ENCODE measurements around the gene FEM1C. TPM values are rescaled to one million over a fixed set of nuclear protein-coding genes. Genes with fewer than 3 reads are reported as not detected.

The FEM1C gene
- total and polyA plus RNA-seq, 5 experiments from 2014 or later, result 1.8 to 16.4 (median 2.9) TPM

- H3K9me3 Mint-ChIP-seq, result peaks cover 0 to 14% (median 0%) of the 10 kb centered on the region in 9 donors
- H3K27me3 Mint-ChIP-seq, result peaks cover 0 to 11% (median 4%) of the 10 kb centered on the region in 5 donors
- H3K36me3 Mint-ChIP-seq, result peaks cover 0 to 10% (median 5%) of the 10 kb centered on the region in 3 donors
- POLR2A ChIA-PET, result no interaction called here
- ATAC-seq (no peak), DNase-seq (no peak)
- H3K4me1 Mint-ChIP-seq, result peaks cover 0 to 1% (median 0%) of the 10 kb centered on the region in 4 donors
- H3K27ac Mint-ChIP-seq, result no peak overlapping the region
- no peak overlapping the region for H3K4me3 Mint-ChIP-seq
Observed at GRCh38 chr5:115509547-115509946, 35.0 kb downstream of the FEM1C start.

GRCh38 chr5:115507681-115508080 lies 36.9 kb downstream of the FEM1C start:
- H3K4me1 Mint-ChIP-seq, result peaks cover 0 to 1% (median 0%) of the 10 kb centered on the region in 4 donors
- no peak for DNase-seq
- no peak overlapping the region for H3K27ac Mint-ChIP-seq
- POLR2A ChIA-PET, result no interaction called here
- peaks cover 5 to 21% (median 11%) of the 10 kb centered on the region in 5 donors for H3K27me3 Mint-ChIP-seq
- no peak overlapping the region for H3K4me3 Mint-ChIP-seq
- no peak for ATAC-seq
- peaks cover 0 to 10% (median 2%) of the 10 kb centered on the region in 9 donors for H3K9me3 Mint-ChIP-seq
- H3K36me3 Mint-ChIP-seq, result peaks cover 0 to 13% (median 10%) of the 10 kb centered on the region in 3 donors

GRCh38 chr5:115503420-115503819 lies 41.2 kb downstream of the FEM1C start:
- DNase-seq (no peak), ATAC-seq (no peak)
- H3K36me3 Mint-ChIP-seq, result peaks cover 0 to 12% (median 8%) of the 10 kb centered on the region in 3 donors
- peaks cover 0 to 5% (median 0%) of the 10 kb centered on the region in 9 donors for H3K9me3 Mint-ChIP-seq
- POLR2A ChIA-PET, result no interaction called here
- peaks cover 12 to 22% (median 19%) of the 10 kb centered on the region in 5 donors for H3K27me3 Mint-ChIP-seq
- no peak overlapping the region for H3K27ac Mint-ChIP-seq
- no peak overlapping the region for H3K4me3 Mint-ChIP-seq
- H3K4me1 Mint-ChIP-seq, result no peaks in the 10 kb centered on the region

GRCh38 chr5:115501464-115502210 lies 42.9 kb downstream of the FEM1C start:
- Mint-ChIP-seq H3K4me1 (no peaks in the 10 kb centered on the region), H3K36me3 (peaks cover 0 to 12% (median 8%) of the 10 kb centered on the region in 3 donors), H3K9me3 (peaks cover 0 to 5% (median 0%) of the 10 kb centered on the region in 9 donors), H3K27me3 (peaks cover 12 to 30% (median 25%) of the 10 kb centered on the region in 5 donors), H3K4me3 (no peak overlapping the region), H3K27ac (no peak overlapping the region)
- ATAC-seq (no peak), DNase-seq (no peak)
- POLR2A ChIA-PET, result no interaction called here

- no peak for DNase-seq
- H3K27me3 Mint-ChIP-seq, result peaks cover 12 to 35% (median 20%) of the 10 kb centered on the region in 5 donors
- H3K4me1 Mint-ChIP-seq, result no peaks in the 10 kb centered on the region
- peaks cover 0 to 12% (median 6%) of the 10 kb centered on the region in 3 donors for H3K36me3 Mint-ChIP-seq
- no peak overlapping the region for H3K4me3 Mint-ChIP-seq
- peaks cover 0 to 5% (median 0%) of the 10 kb centered on the region in 9 donors for H3K9me3 Mint-ChIP-seq
- no peak for ATAC-seq
- POLR2A ChIA-PET, result no interaction called here
- no peak overlapping the region for H3K27ac Mint-ChIP-seq
Observed at GRCh38 chr5:115500225-115500624, 44.4 kb downstream of the FEM1C start.

- Mint-ChIP-seq H3K27ac (no peak overlapping the region), H3K9me3 (peaks cover 0 to 3% (median 0%) of the 10 kb centered on the region in 9 donors), H3K36me3 (peaks cover 0 to 2% (median 0%) of the 10 kb centered on the region in 3 donors), H3K27me3 (peaks cover 7 to 56% (median 27%) of the 10 kb centered on the region in 5 donors), H3K4me3 (no peak overlapping the region), H3K4me1 (no peaks in the 10 kb centered on the region)
- POLR2A ChIA-PET, result no interaction called here
- DNase-seq (no peak), ATAC-seq (no peak)
Observed at GRCh38 chr5:115496936-115497576, 47.5 kb downstream of the FEM1C start.

- no peak for ATAC-seq
- POLR2A ChIA-PET, result no interaction called here
- Mint-ChIP-seq H3K4me3 (no peak overlapping the region), H3K27me3 (peaks cover 6 to 61% (median 32%) of the 10 kb centered on the region in 5 donors), H3K4me1 (no peaks in the 10 kb centered on the region), H3K36me3 (no peaks in the 10 kb centered on the region), H3K27ac (no peak overlapping the region), H3K9me3 (peaks cover 0 to 1% (median 0%) of the 10 kb centered on the region in 9 donors)
- no peak for DNase-seq
Observed at GRCh38 chr5:115494570-115495289, 49.8 kb downstream of the FEM1C start.

GRCh38 chr5:115490596-115490995 lies 54.0 kb downstream of the FEM1C start:
- POLR2A ChIA-PET, result no interaction called here
- Mint-ChIP-seq H3K4me1 (no peaks in the 10 kb centered on the region), H3K4me3 (no peak overlapping the region), H3K9me3 (no peaks in the 10 kb centered on the region), H3K36me3 (no peaks in the 10 kb centered on the region), H3K27ac (no peak overlapping the region), H3K27me3 (peaks cover 7 to 48% (median 25%) of the 10 kb centered on the region in 5 donors)
- no peak for ATAC-seq
- DNase-seq, result no peak

- Mint-ChIP-seq H3K4me1 (no peaks in the 10 kb centered on the region), H3K36me3 (no peaks in the 10 kb centered on the region), H3K27ac (no peak overlapping the region), H3K4me3 (no peak overlapping the region), H3K27me3 (peaks cover 7 to 45% (median 20%) of the 10 kb centered on the region in 5 donors), H3K9me3 (no peaks in the 10 kb centered on the region)
- no peak for ATAC-seq
- POLR2A ChIA-PET, result no interaction called here
- no peak for DNase-seq
Observed at GRCh38 chr5:115489733-115490132, 54.8 kb downstream of the FEM1C start.

GRCh38 chr5:115487756-115488155 lies 56.8 kb downstream of the FEM1C start:
- peaks cover 4 to 26% (median 8%) of the 10 kb centered on the region in 5 donors for H3K27me3 Mint-ChIP-seq
- H3K9me3 Mint-ChIP-seq, result no peaks in the 10 kb centered on the region
- DNase-seq, result no peak
- POLR2A ChIA-PET, result no interaction called here
- no peaks in the 10 kb centered on the region for H3K36me3 Mint-ChIP-seq
- H3K4me1 Mint-ChIP-seq, result no peaks in the 10 kb centered on the region
- H3K27ac Mint-ChIP-seq, result peak overlapping the region in 1 of 10 donors; percentile 66
- H3K4me3 Mint-ChIP-seq, result no peak overlapping the region
- no peak for ATAC-seq

- Mint-ChIP-seq H3K27me3 (peaks cover 3 to 21% (median 5%) of the 10 kb centered on the region in 5 donors), H3K4me1 (no peaks in the 10 kb centered on the region), H3K9me3 (no peaks in the 10 kb centered on the region), H3K4me3 (no peak overlapping the region), H3K27ac (no peak overlapping the region), H3K36me3 (no peaks in the 10 kb centered on the region)
- no peak for ATAC-seq
- no peak for DNase-seq
- POLR2A ChIA-PET, result no interaction called here
Observed at GRCh38 chr5:115487168-115487567, 57.4 kb downstream of the FEM1C start.

- ATAC-seq (no peak), DNase-seq (no peak)
- Mint-ChIP-seq H3K27ac (no peak overlapping the region), H3K4me1 (no peaks in the 10 kb centered on the region), H3K36me3 (no peaks in the 10 kb centered on the region), H3K9me3 (no peaks in the 10 kb centered on the region), H3K27me3 (peaks cover 2 to 19% (median 6%) of the 10 kb centered on the region in 5 donors), H3K4me3 (no peak overlapping the region)
- POLR2A ChIA-PET, result no interaction called here
Observed at GRCh38 chr5:115486728-115487127, 57.8 kb downstream of the FEM1C start.

GRCh38 chr5:115484368-115484767 lies 60.2 kb downstream of the FEM1C start:
- ATAC-seq, result no peak
- POLR2A ChIA-PET, result no interaction called here
- Mint-ChIP-seq H3K4me3 (no peak overlapping the region), H3K9me3 (no peaks in the 10 kb centered on the region), H3K4me1 (no peaks in the 10 kb centered on the region), H3K27me3 (peaks cover 6 to 28% (median 11%) of the 10 kb centered on the region in 5 donors), H3K27ac (no peak overlapping the region), H3K36me3 (no peaks in the 10 kb centered on the region)
- DNase-seq, result no peak

Measured in naive thymus-derived CD8-positive, alpha-beta T cell (primary cell).